Pancreas (tissue), 10 donors: Measurements from ENCODE around the gene TATDN2. TPM values are rescaled to one million over a fixed set of nuclear protein-coding genes. Genes with fewer than 3 reads are reported as not detected.

Experiments
- ATAC-seq, 4 donors: fragments of 200-7000 bp; cut with Tn5 transposase; one replicate each; pipeline versions ENCODE4 v1.8.0 to v1.9.1; 2020; ENCODE audit warnings: mild to moderate bottlenecking in 4 of 4, moderate library complexity in 4 of 4
- DNase-seq, 6 donors: peaks; one replicate each; pipeline ENCODE4 v3.0.0-alpha.2; 2020
- FAIRE-seq: peaks from 2 replicates; lab custom pipeline; 2012; peaks lifted over from hg19 to GRCh38; lab: Jason Lieb, UNC
- H3K27ac ChIP-seq, 4 donors: fragments of 200-600 bp; sonication (generic); 1 replicate in 3 of 4; 2 replicates in 1 of 4; pipeline versions ENCODE4 v1.5.0 to v1.8.0; 2020
- H3K27me3 ChIP-seq, 4 donors: fragments of 200-600 bp; one replicate each; pipeline ENCODE4 v1.8.0; 2021
- H3K36me3 ChIP-seq, 3 donors: fragments of 200-600 bp; sonication (generic) in 1 of 3; one replicate each; pipeline versions ENCODE4 v1.5.0 to v1.8.0; 2020 to 2021
- H3K4me1 ChIP-seq, 3 donors: fragments of 200-600 bp; one replicate each; pipeline ENCODE4 v1.8.0; 2021
- H3K4me3 ChIP-seq, 4 donors: fragments of 200-600 bp; sonication (generic) in 2 of 4; one replicate each; pipeline versions ENCODE4 v1.5.0 to v1.8.0; 2020 to 2021
- H3K9me3 ChIP-seq, 4 donors: fragments of 200-600 bp; one replicate each; pipeline ENCODE4 v1.8.0; 2021
- WGBS, 2 donors: extraction: QIAGEN DNeasy Blood & Tissue Kit; methylation state at CpG; one replicate each; pipeline ENCODE4 v1.1.7; 2013; 5-methylcytosine and 5-hydroxymethylcytosine counted together
- intact Hi-C, 3 donors: fragments of 100-400 bp; cut with DNase I; formaldehyde crosslinking; loops; one replicate each; pipeline versions ENCODE4 v1.11.1 to v1.14.2; 2022
- polyA plus RNA-seq, 2 donors: library from polyadenylated mRNA; stranded (reverse); fragments of 200-250 nt; gene quantifications; one replicate each; pipeline ENCODE4 v1.2.3, GENCODE V29; 2013
- total RNA-seq, 6 donors: library from RNA; stranded (reverse); fragmentation: NEBNext Ultra II Directional in 4 of 6; extraction: Animal tissue kit (Norgen Biotek cat#: 25700) in 4 of 6; gene quantifications; one replicate each; pipeline versions ENCODE4 v1.2.1 to v1.2.4, GENCODE V29; 2021 to 2023
- TF ChIP-seq, protein P1 (sequence below), 4 donors: fragments of 200-600 bp; sonication (generic) in 3 of 4; IDR thresholded peaks; one replicate each; pipeline versions ENCODE4 v1.5.0 to v1.8.0; 2021; ENCODE audit warnings: antibody characterized with exemption in 4 of 4
- donor health status: healthy with polysubstance abuse.
- donor health status: DM: no; HTN: no; CAD: no; lungs with moderate emphysema.
- donor health status: DM: no; HTN: no; CAD: no.
- donor health status: control.
- donor health status: control.
- donor health status: Bipolar disorder and iron deficiency.
- donor health status: DM: yes; HTN: yes; CAD: no.
- donor health status: DM: no; HTN: no; CAD: no.
- donor health status: DM: no; HTN: no; CAD: no.
- donor health status: DM: yes; HTN: yes; CAD: no.

The TATDN2 gene
- total and polyA plus RNA-seq, 8 donors = 9.2 to 23.1 (median 15.1) TPM

DNA sequence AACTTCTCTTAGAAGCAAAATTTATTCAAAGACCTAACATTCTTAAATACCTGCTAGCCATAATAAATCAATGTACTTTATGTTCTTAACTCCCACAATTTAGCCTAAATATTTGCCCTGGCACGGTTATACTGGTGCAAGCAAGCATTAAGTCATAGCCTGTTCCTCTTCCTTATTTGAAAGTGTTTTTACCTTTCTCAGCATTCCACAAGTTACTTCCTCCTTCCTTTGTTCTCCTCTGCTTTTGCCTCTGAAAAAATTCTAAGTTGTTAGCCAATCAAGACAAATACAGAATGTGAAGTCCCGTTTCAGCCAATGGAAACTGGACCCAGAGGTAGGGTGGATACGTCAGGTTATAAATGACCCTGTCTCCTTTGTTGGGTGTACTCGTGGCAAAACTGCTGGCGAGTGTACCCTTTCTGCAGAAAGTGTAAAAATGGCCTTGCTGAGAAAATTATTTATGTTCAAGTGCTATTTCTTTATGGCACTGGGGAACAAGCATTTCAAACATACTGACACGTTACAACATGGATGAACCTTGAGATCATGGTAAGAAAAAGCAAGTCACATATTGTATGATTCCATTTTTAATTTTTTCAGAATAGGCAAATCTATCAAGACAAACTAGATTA, 3.1 kb upstream of the TATDN2 start:
- intact Hi-C loops = no loop called here
- no peak for DNase-seq
- H3K36me3 ChIP-seq = no peaks in the 10 kb centered on the region
- TF ChIP-seq, protein P1, sequence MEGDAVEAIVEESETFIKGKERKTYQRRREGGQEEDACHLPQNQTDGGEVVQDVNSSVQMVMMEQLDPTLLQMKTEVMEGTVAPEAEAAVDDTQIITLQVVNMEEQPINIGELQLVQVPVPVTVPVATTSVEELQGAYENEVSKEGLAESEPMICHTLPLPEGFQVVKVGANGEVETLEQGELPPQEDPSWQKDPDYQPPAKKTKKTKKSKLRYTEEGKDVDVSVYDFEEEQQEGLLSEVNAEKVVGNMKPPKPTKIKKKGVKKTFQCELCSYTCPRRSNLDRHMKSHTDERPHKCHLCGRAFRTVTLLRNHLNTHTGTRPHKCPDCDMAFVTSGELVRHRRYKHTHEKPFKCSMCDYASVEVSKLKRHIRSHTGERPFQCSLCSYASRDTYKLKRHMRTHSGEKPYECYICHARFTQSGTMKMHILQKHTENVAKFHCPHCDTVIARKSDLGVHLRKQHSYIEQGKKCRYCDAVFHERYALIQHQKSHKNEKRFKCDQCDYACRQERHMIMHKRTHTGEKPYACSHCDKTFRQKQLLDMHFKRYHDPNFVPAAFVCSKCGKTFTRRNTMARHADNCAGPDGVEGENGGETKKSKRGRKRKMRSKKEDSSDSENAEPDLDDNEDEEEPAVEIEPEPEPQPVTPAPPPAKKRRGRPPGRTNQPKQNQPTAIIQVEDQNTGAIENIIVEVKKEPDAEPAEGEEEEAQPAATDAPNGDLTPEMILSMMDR (IDR thresholded peaks at IDR 0.05) = no peak
- H3K4me1 ChIP-seq = peaks cover 0 to 6% (median 5%) of the 10 kb centered on the region in 3 donors
- no peak for ATAC-seq
- no peak for FAIRE-seq
- H3K4me3 ChIP-seq = no peak overlapping the region
- no peaks in the 10 kb centered on the region for H3K9me3 ChIP-seq
- H3K27ac ChIP-seq = no peak overlapping the region
- H3K27me3 ChIP-seq = no peaks in the 10 kb centered on the region
- 86 to 93% methylated on average over 6 of the region's 6 CpGs for WGBS, 2 donors

DNA sequence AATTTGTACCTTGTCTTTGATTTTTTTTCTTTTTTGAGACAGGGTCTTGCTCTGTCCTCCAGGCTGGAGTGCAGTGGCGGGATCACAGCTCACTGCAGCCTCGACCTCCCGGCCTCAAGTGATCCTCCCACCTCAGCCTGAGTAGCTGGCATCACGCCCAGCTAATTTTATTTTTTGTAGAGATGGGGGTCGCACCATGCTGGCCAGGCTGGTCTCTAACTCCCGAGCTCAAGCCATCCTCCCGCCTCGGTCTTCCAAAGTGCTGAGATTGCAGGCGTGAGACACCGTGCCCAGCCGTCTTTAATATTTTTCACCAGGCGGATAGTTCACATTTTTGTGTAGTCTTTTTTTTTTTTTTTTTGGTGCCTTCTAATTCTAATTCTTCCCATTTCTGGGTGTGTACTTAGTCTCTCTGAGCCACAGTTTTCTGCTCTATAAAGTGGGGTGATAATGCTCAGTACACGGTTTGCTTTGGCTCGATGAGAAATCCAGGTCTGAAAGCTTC, 528 bp upstream of the TATDN2 start:
- FAIRE-seq (no peak), ATAC-seq (no peak), DNase-seq (peak in 2 of 6 donors; percentile 27 to 38)
- Histone ChIP-seq H3K27ac (peak overlapping the region; percentile 67 to 80 (median 71)), H3K36me3 (no peaks in the 10 kb centered on the region), H3K27me3 (no peaks in the 10 kb centered on the region), H3K9me3 (no peaks in the 10 kb centered on the region), H3K4me1 (peaks cover 9 to 14% (median 14%) of the 10 kb centered on the region in 3 donors), H3K4me3 (peak overlapping the region; percentile 84 to 99 (median 92))
- intact Hi-C loops = no loop called here
- 30 to 32% methylated on average over 14 of the region's 14 CpGs for WGBS, 2 donors
- TF ChIP-seq, protein P1 (IDR thresholded peaks at IDR 0.05) = no peak

DNA sequence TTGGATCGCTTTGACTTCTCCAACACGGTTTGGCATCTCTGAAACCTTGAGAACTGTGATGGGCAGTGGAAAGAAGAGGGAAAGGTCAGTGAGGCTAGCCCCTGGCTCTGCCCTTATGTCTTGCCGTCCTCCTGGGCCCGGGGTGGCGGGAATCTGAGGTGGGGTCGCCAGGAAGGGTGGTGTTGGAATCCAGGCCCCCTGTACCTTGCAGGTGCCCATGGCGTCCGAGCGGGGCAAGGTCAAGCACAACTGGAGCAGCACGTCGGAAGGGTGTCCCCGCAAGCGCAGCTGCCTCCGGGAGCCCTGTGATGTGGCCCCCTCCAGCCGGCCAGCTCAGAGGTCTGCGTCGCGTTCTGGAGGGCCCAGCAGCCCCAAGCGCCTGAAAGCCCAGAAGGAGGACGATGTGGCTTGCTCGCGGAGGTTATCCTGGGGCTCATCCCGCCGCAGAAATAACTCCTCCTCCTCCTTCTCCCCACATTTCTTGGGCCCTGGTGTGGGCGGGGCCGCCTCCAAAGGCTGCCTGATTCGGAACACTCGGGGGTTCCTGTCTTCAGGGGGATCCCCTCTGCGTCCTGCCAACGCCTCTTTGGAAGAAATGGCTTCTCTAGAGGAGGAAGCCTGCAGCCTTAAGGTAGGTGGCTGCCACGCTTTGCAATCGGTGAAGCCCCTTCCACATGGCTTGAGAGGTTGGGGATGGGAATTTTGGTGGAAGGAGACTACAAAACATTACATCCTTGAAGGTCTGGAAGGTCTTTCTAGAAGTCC, 907 bp downstream of the TATDN2 start:
- ATAC-seq = peak; percentile 4 to 6 (median 4)
- no peaks in the 10 kb centered on the region for H3K27me3 ChIP-seq
- intact Hi-C loops = no loop called here
- H3K9me3 ChIP-seq = no peaks in the 10 kb centered on the region
- H3K36me3 ChIP-seq = no peaks in the 10 kb centered on the region
- TF ChIP-seq, protein P1 (IDR thresholded peaks at IDR 0.05) = no peak
- peak in 5 of 6 donors; percentile 33 to 70 (median 47) for DNase-seq
- H3K27ac ChIP-seq = peak overlapping the region; percentile 67 to 80 (median 71)
- peak overlapping the region; percentile 84 to 99 (median 92) for H3K4me3 ChIP-seq
- H3K4me1 ChIP-seq = peaks cover 17 to 23% (median 19%) of the 10 kb centered on the region in 3 donors
- WGBS, 2 donors = 1 to 2% methylated on average over 29 to 32 of the region's 32 CpGs
- FAIRE-seq = no peak

DNA sequence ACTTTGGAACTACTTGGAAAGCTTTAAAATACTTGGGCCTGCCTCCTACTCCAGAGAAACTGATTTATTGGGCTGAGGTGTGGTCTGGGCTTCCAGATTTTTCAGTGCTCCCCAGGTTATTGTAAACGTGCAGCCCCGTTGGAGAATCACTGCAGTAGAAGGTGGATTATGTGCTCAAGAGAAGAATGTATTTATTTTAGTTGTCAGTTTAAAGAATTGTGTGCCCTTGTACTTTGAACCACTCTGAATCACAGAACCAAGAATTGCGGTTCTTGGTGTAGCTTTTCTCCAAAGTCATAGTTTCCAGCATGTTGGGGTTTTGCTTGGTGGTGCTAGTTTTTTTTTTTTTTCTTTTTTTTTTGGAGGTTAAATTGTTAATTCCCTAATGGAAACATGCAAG, 1.6 kb downstream of the TATDN2 start:
- ATAC-seq = no peak
- H3K4me1 ChIP-seq = peaks cover 20 to 26% (median 20%) of the 10 kb centered on the region in 3 donors
- no peak for FAIRE-seq
- no peak for DNase-seq
- no peaks in the 10 kb centered on the region for H3K9me3 ChIP-seq
- H3K27me3 ChIP-seq = no peaks in the 10 kb centered on the region
- intact Hi-C loops = no loop called here
- H3K36me3 ChIP-seq = no peaks in the 10 kb centered on the region
- TF ChIP-seq, protein P1 (IDR thresholded peaks at IDR 0.05) = no peak
- 5 to 9% methylated on average over 3 of the region's 3 CpGs for WGBS, 2 donors
- peak overlapping the region; percentile 84 to 99 (median 92) for H3K4me3 ChIP-seq
- H3K27ac ChIP-seq = peak overlapping the region in 1 of 4 donors; percentile 73
